ENCODE data around the gene UBL3. TPM values are rescaled to one million over a fixed set of nuclear protein-coding genes. Genes with fewer than 3 reads are reported as not detected.

The UBL3 gene
- total RNA-seq, 1 experiment from 2014 or later: 12.0 TPM

DNA sequence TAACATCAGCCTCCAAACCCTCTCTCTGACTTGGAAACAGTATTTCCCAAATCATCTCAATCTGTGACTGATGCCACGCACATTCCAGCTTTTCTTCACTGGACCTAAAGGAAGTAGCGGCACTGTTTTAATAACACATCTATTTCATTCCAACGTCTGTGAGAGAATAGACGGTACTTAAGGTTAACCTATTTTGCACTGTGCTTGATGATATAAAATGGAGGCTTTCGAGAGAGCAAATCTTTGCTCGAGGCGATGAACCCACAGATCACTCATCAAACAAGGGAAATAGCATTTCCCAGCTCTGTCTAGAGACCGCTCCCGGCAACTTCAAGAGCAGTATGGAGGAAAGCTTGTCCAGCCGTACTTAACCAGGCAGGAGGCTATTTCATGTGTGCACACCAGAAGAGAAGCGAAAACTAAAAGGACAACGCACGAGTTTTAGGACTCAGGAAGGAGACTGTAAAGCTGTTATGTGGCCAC lies 2.9 kb downstream of the UBL3 start:
- H3K4me1 ChIP-seq (ENCODE audit: insufficient read depth, low read length, poor library complexity, severe bottlenecking): peaks cover 18% of the 10 kb centered on the region
- H3K36me3 ChIP-seq (ENCODE audit: insufficient read depth, low read length, poor library complexity, severe bottlenecking): no peaks in the 10 kb centered on the region
- CTCF ChIA-PET: no interaction called here
- intact Hi-C loops (cut with micrococcal nuclease; ENCODE audit: unreplicated experiment): loop anchor here (1.0 to 10.0 kb wide), 2 partner anchors 265 to 343 kb away; no protein-coding TSS in a partner anchor
- DNase-seq (ENCODE audit: low spot score): peak; percentile 59
- POLR2A ChIA-PET (ENCODE audit: low non-redundant PET): no interaction called here
- TF ChIP-seq, protein P1, sequence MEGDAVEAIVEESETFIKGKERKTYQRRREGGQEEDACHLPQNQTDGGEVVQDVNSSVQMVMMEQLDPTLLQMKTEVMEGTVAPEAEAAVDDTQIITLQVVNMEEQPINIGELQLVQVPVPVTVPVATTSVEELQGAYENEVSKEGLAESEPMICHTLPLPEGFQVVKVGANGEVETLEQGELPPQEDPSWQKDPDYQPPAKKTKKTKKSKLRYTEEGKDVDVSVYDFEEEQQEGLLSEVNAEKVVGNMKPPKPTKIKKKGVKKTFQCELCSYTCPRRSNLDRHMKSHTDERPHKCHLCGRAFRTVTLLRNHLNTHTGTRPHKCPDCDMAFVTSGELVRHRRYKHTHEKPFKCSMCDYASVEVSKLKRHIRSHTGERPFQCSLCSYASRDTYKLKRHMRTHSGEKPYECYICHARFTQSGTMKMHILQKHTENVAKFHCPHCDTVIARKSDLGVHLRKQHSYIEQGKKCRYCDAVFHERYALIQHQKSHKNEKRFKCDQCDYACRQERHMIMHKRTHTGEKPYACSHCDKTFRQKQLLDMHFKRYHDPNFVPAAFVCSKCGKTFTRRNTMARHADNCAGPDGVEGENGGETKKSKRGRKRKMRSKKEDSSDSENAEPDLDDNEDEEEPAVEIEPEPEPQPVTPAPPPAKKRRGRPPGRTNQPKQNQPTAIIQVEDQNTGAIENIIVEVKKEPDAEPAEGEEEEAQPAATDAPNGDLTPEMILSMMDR (conservative IDR thresholded peaks at IDR 0.05; ENCODE audit: low read depth, low read length): no peak
- TF ChIP-seq EZH2 (IDR thresholded peaks at IDR 0.05; ENCODE audit: borderline replicate concordance, low read depth, low read length, poor library complexity, severe bottlenecking): no peak
- no peaks in the 10 kb centered on the region for H3K9me3 ChIP-seq (ENCODE audit: low read depth, low read length, poor library complexity, severe bottlenecking)
- no TSS peak for BruUV-seq (replicated peaks)
- H3K27ac ChIP-seq (ENCODE audit: low read depth, low read length, poor library complexity, severe bottlenecking): peak overlapping the region; percentile 51
- peak overlapping the region; percentile 49 for H3K4me3 ChIP-seq (ENCODE audit: low read depth, low read length, poor library complexity, severe bottlenecking)
- H3K27me3 ChIP-seq (replicated peaks; ENCODE audit: insufficient read depth, low read depth, low read length, poor library complexity): no peaks in the 10 kb centered on the region

DNA sequence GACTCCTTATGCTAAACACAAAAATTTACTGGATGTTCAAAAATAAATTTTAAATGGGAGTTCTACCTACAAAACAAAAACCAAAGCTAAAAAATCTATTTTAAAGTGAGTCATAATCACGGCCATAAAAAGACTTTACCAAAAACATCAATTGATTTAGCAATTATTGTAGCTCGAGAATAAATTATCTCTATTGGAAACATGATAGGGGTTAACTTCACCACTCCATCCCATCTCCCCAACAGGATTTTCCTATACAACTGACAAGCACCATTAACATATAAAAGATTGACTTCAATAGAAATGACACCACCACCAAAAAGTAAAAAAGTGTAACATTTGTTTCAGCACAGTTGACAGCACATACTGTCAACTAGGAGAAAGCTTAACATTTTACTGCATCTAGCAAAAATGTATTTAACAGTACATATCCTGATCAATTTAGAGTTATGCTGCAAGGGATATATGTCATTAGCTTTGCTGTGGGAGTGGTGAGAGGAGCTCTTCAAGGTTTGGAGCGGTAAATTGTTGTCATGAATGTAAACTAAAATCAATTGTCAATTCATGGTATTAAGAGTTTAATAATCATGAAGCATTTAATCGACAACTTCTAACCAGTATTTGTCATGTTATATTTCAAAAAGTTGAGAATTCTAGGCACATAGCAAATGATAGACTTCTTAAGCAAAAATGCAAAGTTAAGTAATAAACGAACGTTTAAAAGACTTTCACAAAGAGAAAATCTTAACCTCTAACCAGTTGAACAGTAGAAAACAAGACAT lies 3.8 kb downstream of the UBL3 start:
- H3K27ac ChIP-seq (ENCODE audit: low read depth, low read length, poor library complexity, severe bottlenecking): no peak overlapping the region
- intact Hi-C loops (cut with micrococcal nuclease; ENCODE audit: unreplicated experiment): loop anchor here (1.0 to 10.0 kb wide), 2 partner anchors 266 to 342 kb away; no protein-coding TSS in a partner anchor
- POLR2A ChIA-PET (ENCODE audit: low non-redundant PET): no interaction called here

DNA sequence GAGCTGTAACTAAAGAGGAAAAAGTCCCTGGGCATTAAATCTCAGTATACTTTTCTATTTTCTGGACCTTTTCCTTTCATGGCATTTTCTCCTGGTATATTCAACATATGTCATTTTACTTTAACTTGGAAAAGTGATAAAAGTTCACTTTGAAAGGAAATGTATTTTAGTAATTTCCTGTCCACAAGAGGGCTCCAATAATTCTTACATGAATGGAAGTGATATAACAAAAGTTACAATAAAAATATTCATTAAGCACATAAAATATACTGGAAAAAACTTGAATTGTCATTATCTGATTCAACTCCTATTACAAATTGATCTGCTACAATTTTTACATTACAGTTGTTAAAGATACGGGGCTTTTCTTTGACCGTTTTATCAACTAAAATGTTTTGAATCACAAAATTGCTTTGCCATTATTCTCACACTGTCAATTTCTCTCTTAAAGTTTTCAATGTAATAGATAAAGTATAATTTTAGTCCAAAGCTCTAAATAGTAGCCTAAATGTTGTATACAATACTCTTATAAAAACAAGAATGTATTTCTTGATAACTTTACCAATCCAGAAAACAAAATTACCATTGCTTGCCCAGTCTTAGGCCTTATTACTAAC lies 4.9 kb downstream of the UBL3 start:
- H3K4me1 ChIP-seq (ENCODE audit: insufficient read depth, low read length, poor library complexity, severe bottlenecking): peaks cover 21% of the 10 kb centered on the region
- no peaks in the 10 kb centered on the region for H3K9me3 ChIP-seq (ENCODE audit: low read depth, low read length, poor library complexity, severe bottlenecking)
- no peak overlapping the region for H3K27ac ChIP-seq (ENCODE audit: low read depth, low read length, poor library complexity, severe bottlenecking)
- POLR2A ChIA-PET (ENCODE audit: low non-redundant PET): no interaction called here
- no peak overlapping the region for H3K4me3 ChIP-seq (ENCODE audit: low read depth, low read length, poor library complexity, severe bottlenecking)
- DNase-seq (ENCODE audit: low spot score): peak; percentile 35
- H3K27me3 ChIP-seq (replicated peaks; ENCODE audit: insufficient read depth, low read depth, low read length, poor library complexity): no peaks in the 10 kb centered on the region
- no peak for TF ChIP-seq EZH2 (IDR thresholded peaks at IDR 0.05; ENCODE audit: borderline replicate concordance, low read depth, low read length, poor library complexity, severe bottlenecking)
- TF ChIP-seq, protein P1 (conservative IDR thresholded peaks at IDR 0.05; ENCODE audit: low read depth, low read length): peak; percentile 55
- CTCF ChIA-PET: interaction anchor here (1.1 kb wide), 1 partner anchor 267 kb away, joined by 4 read pairs; no protein-coding TSS in a partner anchor
- no peaks in the 10 kb centered on the region for H3K36me3 ChIP-seq (ENCODE audit: insufficient read depth, low read length, poor library complexity, severe bottlenecking)
- intact Hi-C loops (cut with micrococcal nuclease; ENCODE audit: unreplicated experiment): loop anchor here (10.0 kb wide), 1 partner anchor 341 kb away; no protein-coding TSS in a partner anchor
- BruUV-seq (replicated peaks): no TSS peak

More for the DNA sequence above, 3.8 kb downstream of the UBL3 start:
- no peaks in the 10 kb centered on the region for H3K9me3 ChIP-seq (ENCODE audit: low read depth, low read length, poor library complexity, severe bottlenecking)
- H3K36me3 ChIP-seq (ENCODE audit: insufficient read depth, low read length, poor library complexity, severe bottlenecking): no peaks in the 10 kb centered on the region
- TF ChIP-seq, protein P1 (conservative IDR thresholded peaks at IDR 0.05; ENCODE audit: low read depth, low read length): no peak
- TF ChIP-seq EZH2 (IDR thresholded peaks at IDR 0.05; ENCODE audit: borderline replicate concordance, low read depth, low read length, poor library complexity, severe bottlenecking): no peak
- DNase-seq (ENCODE audit: low spot score): no peak
- no peaks in the 10 kb centered on the region for H3K27me3 ChIP-seq (replicated peaks; ENCODE audit: insufficient read depth, low read depth, low read length, poor library complexity)
- BruUV-seq (replicated peaks): no TSS peak
- H3K4me1 ChIP-seq (ENCODE audit: insufficient read depth, low read length, poor library complexity, severe bottlenecking): peaks cover 18% of the 10 kb centered on the region
- H3K4me3 ChIP-seq (ENCODE audit: low read depth, low read length, poor library complexity, severe bottlenecking): peak overlapping the region; percentile 49
- CTCF ChIA-PET: no interaction called here

All from A673 (cell line).